ENCODE measurements around the gene AP2S1.
"Not testable (repeated sequence)": the region's sequence is repeated elsewhere in the genome, so short reads cannot be mapped to it uniquely, and the experiment has no call there.

AP2S1 gene

DNA sequence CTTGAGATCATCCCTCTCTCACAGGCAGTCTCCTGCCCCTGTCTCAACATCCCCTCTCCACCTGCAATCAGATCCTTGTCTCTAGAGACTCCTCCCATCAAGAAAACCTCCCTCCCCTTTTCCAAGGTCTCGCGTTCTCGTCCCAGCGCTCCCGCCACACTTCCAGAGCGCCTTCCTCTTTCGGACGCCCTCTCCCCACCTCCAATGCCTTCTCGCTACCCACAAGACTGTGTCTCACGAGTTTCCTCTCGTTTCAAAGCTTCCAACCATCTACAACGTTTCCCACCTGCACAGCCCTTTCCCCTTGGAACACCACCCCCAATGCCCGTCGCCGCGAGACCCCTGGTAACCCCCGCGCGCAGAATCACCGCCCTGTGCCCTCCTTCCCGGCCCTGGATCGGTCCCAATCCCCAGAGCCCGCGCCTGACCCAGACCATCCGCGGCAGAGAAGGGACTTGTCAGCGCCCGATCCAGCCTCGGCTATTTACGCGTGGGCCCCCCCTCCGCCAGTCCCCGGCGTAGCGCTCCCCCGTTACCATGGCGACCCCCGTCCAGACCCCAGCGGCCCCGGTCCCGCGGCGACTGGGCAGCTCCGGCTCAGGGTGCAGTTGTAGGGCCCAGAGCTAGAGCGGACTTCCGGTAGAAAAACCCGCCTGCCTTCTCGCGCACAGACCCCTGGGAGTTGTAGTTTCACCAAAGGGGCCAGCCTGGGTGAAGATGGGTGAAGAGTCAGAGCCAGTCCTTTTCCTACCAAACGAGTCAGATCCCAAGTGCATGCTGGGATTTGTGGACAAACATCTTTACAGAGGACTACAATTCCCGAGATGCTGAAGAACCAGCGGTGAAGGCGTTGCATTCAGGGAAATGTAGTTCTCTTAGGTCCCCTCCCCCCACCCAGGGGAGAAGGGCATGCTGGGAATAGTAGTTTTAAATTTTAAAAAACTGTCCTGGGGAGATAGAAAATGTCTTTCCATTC, at the start of gene AP2S1:
AP2S1 (minus strand) TSS at position 619 of the 976 bp plus-strand sequence; CDS start at position 539, 80 bp downstream.
- H3K9me3 ChIP-seq (ENCODE audit: low read length), result no peaks in the 10 kb centered on the region
- peaks cover 10% of the 10 kb centered on the region for H3K36me3 ChIP-seq (ENCODE audit: insufficient read depth, low read length)
- no peaks in the 10 kb centered on the region for H3K27me3 ChIP-seq (ENCODE audit: insufficient read depth, low read length)
- H3K4me3 ChIP-seq (ENCODE audit: low read length), result peak within 1 kb of the TSS; percentile 80
- peak within 1 kb of the TSS; percentile 45 for H2AFZ ChIP-seq (ENCODE audit: low read depth, low read length)
- peaks cover 9% of the 10 kb centered on the region for H3K4me1 ChIP-seq (ENCODE audit: insufficient read depth, low read length)

DNA sequence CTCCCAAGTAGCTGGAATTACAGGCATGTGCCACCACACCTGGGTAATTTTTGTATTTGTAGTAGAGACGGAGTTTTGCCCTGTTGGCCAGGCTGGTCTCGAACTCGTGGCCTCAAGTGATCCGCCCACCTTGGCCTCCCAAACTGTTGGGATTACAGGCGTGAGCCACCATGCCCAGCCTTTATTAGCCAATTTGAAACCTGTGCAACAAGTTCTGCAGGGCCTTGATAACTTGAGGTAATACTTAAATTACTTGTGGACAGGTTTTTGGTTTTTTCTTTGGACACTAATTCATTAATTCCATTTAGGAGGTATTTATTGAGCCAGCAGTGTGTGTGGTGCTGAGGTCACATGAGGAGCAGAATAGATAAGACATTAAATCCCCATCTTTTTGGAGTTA, 49.7 kb upstream of the AP2S1 start:
- Histone ChIP-seq H3K4me1 (ENCODE audit: insufficient read depth, low read length) (no peaks in the 10 kb centered on the region), H3K27me3 (ENCODE audit: insufficient read depth, low read length) (no peaks in the 10 kb centered on the region), H3K36me3 (ENCODE audit: insufficient read depth, low read length) (no peaks in the 10 kb centered on the region)

DNA sequence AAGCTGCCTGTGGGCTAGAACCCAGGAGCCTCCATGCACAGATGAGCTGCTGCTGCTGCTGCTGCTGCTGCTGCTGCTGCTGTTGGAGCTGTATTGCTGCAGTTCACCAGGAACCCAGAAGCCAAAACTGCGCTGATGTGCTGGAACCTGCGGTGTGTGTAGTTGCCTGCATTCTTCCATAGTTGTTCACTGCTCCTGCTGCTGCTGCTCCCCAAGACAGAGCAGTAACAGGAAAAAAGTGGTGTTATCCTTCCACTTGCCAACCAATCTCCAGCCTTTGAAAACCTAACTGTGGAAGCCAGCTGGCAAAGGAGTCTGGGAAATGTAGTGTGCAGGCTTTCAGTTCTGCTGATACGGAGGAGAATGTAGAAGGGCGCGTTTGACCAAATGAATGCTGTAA, 48.1 kb upstream of the AP2S1 start:
- Histone ChIP-seq H3K27me3 (ENCODE audit: insufficient read depth, low read length) (no peaks in the 10 kb centered on the region), H3K9me3 (ENCODE audit: low read length) (peaks cover 3% of the 10 kb centered on the region), H3K4me1 (ENCODE audit: insufficient read depth, low read length) (no peaks in the 10 kb centered on the region), H3K36me3 (ENCODE audit: insufficient read depth, low read length) (no peaks in the 10 kb centered on the region), H2AFZ (ENCODE audit: low read depth, low read length) (no peak overlapping the region), H3K4me3 (ENCODE audit: low read length) (no peak overlapping the region)

More for the DNA sequence above, 49.7 kb upstream of the AP2S1 start:
- Histone ChIP-seq H3K9me3 (ENCODE audit: low read length) (peaks cover 2% of the 10 kb centered on the region), H3K4me3 (ENCODE audit: low read length) (no peak overlapping the region), H2AFZ (ENCODE audit: low read depth, low read length) (no peak overlapping the region)

GRCh38 chr19:46896076-46896794, 45.6 kb upstream of the AP2S1 start:
- Histone ChIP-seq H3K4me3 (ENCODE audit: low read length) (no peak overlapping the region), H2AFZ (ENCODE audit: low read depth, low read length) (no peak overlapping the region), H3K36me3 (ENCODE audit: insufficient read depth, low read length) (no peaks in the 10 kb centered on the region), H3K27me3 (ENCODE audit: insufficient read depth, low read length) (no peaks in the 10 kb centered on the region), H3K4me1 (ENCODE audit: insufficient read depth, low read length) (no peaks in the 10 kb centered on the region), H3K9me3 (ENCODE audit: low read length) (peaks cover 3% of the 10 kb centered on the region)

- H2AFZ ChIP-seq (ENCODE audit: low read depth, low read length), result no peak overlapping the region
- no peaks in the 10 kb centered on the region for H3K36me3 ChIP-seq (ENCODE audit: insufficient read depth, low read length)
- H3K4me1 ChIP-seq (ENCODE audit: insufficient read depth, low read length), result no peaks in the 10 kb centered on the region
- peaks cover 5% of the 10 kb centered on the region for H3K9me3 ChIP-seq (ENCODE audit: low read length)
- H3K4me3 ChIP-seq (ENCODE audit: low read length), result no peak overlapping the region
- H3K27me3 ChIP-seq (ENCODE audit: insufficient read depth, low read length), result no peaks in the 10 kb centered on the region
These were observed 41.9 kb upstream of the AP2S1 start for GRCh38 chr19:46892252-46893179.

DNA sequence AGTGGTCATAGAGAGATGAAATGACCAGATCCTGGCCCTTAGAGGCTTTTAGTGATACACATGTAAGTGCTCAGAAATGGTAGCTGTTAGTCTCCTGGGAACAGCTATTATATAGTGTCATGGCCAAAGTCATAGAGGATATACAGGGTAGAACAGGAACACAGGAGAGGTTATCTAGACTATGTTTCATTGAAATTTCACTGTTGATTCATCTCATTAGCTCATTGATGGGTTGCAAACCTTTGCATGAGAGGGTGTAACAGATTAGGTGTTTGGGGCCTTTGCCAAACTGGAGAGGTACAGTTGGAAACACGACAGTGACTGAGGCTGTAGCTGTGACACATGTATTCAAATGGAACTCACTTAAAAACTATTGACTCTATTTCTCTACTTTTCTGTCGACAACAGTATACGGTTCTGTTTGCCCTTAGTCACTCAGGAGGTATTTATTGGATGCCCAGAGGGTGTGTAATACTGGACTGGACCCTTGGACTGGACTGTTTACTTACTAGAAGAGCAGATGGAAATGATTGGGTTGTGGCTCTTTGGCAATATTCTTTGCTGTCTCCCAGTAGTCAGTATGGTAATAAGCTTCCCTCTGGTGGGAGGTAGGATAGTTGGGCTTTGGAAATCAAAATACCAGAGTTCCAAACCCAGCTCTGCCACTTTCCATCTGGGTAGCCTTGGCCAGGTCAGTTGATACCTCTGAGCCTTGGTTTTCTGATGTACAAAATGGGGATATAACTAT, 40.0 kb upstream of the AP2S1 start:
- Histone ChIP-seq H3K36me3 (ENCODE audit: insufficient read depth, low read length) (no peaks in the 10 kb centered on the region), H3K4me1 (ENCODE audit: insufficient read depth, low read length) (no peaks in the 10 kb centered on the region), H2AFZ (ENCODE audit: low read depth, low read length) (no peak overlapping the region), H3K9me3 (ENCODE audit: low read length) (peaks cover 5% of the 10 kb centered on the region), H3K27me3 (ENCODE audit: insufficient read depth, low read length) (no peaks in the 10 kb centered on the region), H3K4me3 (ENCODE audit: low read length) (no peak overlapping the region)

GRCh38 chr19:46887240-46887782, 36.7 kb upstream of the AP2S1 start:
- Histone ChIP-seq H3K9me3 (ENCODE audit: low read length) (peaks cover 2% of the 10 kb centered on the region), H3K4me1 (ENCODE audit: insufficient read depth, low read length) (no peaks in the 10 kb centered on the region), H3K27me3 (ENCODE audit: insufficient read depth, low read length) (no peaks in the 10 kb centered on the region), H2AFZ (ENCODE audit: low read depth, low read length) (no peak overlapping the region), H3K4me3 (ENCODE audit: low read length) (no peak overlapping the region), H3K36me3 (ENCODE audit: insufficient read depth, low read length) (no peaks in the 10 kb centered on the region)

DNA sequence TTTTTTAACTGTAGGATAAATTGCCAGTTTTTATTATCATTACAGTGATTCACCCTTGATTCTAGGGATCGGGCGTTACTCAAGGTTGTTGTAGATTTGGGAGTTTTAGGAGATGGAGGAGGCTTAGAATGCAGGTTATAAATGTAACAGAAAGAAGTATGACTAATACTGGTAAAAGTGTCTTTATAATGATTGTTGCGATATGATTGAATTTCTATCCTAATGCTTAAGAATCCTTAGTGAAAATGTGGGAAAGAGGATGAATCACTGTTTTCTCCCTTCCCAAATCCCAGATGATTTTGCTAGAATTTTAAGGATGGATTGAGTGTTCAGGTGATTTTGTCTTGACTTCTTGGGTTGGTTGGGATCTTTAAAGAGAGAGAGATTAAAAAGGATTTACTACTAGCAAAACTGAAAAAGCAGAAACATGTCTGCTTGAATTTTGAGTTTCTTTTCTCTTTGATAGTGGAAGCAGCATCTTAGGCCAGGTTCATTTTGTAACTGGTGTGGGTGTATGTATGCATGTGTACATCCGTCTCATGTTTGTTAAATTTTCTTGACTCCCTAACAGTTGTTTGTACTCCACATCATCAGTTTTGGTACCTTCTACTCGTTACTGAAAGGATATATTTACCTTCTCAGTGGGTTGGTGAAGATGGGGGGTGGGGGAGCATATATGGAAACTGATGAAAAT, 36.0 kb upstream of the AP2S1 start:
- no peaks in the 10 kb centered on the region for H3K27me3 ChIP-seq (ENCODE audit: insufficient read depth, low read length)

DNA sequence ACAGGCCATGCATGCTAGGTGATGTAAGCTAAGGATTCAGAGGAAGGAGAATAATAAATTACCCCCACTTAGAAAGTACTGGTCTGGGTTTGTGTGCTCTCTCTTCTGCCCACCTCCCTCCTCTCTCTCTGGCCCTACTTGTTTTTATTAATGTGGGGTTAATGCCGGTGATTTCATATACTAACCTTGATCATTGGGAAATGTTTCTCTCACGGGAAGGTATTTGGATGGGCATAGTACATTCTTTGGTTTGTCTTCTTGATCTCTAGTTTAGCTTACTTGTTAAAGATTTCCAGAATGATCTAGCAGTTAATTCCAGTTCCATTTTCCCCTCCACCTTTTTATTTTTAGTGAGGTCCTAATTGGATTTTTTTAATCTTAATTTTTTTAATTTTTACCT, 34.8 kb upstream of the AP2S1 start:
- peaks cover 2% of the 10 kb centered on the region for H3K9me3 ChIP-seq (ENCODE audit: low read length)
- H2AFZ ChIP-seq (ENCODE audit: low read depth, low read length), result no peak overlapping the region
- H3K36me3 ChIP-seq (ENCODE audit: insufficient read depth, low read length), result peaks cover 2% of the 10 kb centered on the region
- H3K4me1 ChIP-seq (ENCODE audit: insufficient read depth, low read length), result peaks cover 4% of the 10 kb centered on the region
- H3K27me3 ChIP-seq (ENCODE audit: insufficient read depth, low read length), result no peaks in the 10 kb centered on the region
- no peak overlapping the region for H3K4me3 ChIP-seq (ENCODE audit: low read length)

More for the DNA sequence above, 36.0 kb upstream of the AP2S1 start:
- Histone ChIP-seq H3K4me3 (ENCODE audit: low read length) (no peak overlapping the region), H3K4me1 (ENCODE audit: insufficient read depth, low read length) (peaks cover 4% of the 10 kb centered on the region), H3K9me3 (ENCODE audit: low read length) (peaks cover 2% of the 10 kb centered on the region), H3K36me3 (ENCODE audit: insufficient read depth, low read length) (no peaks in the 10 kb centered on the region), H2AFZ (ENCODE audit: low read depth, low read length) (no peak overlapping the region)

- H2AFZ ChIP-seq (ENCODE audit: low read depth, low read length); H3K36me3 ChIP-seq (ENCODE audit: insufficient read depth, low read length); H3K9me3 ChIP-seq (ENCODE audit: low read length); H3K4me3 ChIP-seq (ENCODE audit: low read length); H3K27me3 ChIP-seq (ENCODE audit: insufficient read depth, low read length); H3K4me1 ChIP-seq (ENCODE audit: insufficient read depth, low read length): not testable (repeated sequence)
These were observed 32.1 kb upstream of the AP2S1 start for GRCh38 chr19:46882751-46883150.

- H3K36me3 ChIP-seq (ENCODE audit: insufficient read depth, low read length), result peaks cover 2% of the 10 kb centered on the region
- no peaks in the 10 kb centered on the region for H3K9me3 ChIP-seq (ENCODE audit: low read length)
- peaks cover 4% of the 10 kb centered on the region for H3K4me1 ChIP-seq (ENCODE audit: insufficient read depth, low read length)
- no peak overlapping the region for H3K4me3 ChIP-seq (ENCODE audit: low read length)
- H2AFZ ChIP-seq (ENCODE audit: low read depth, low read length), result no peak overlapping the region
- no peaks in the 10 kb centered on the region for H3K27me3 ChIP-seq (ENCODE audit: insufficient read depth, low read length)
These were observed 31.4 kb upstream of the AP2S1 start for GRCh38 chr19:46882034-46882433.

Measured in neuron (in vitro differentiated cells).